GM21619 (cell line): ENCODE measurements around the gene SDK1.
A peak's percentile ranks its signal among the peaks of the same experiment; 100 is the strongest.
"Not testable (repeated sequence)": the region's sequence is repeated elsewhere in the genome, so short reads cannot be mapped to it uniquely, and the experiment has no call there.

Source experiments
- ATAC-seq: cut with Tn5 transposase; IDR thresholded peaks from one replicate; pipeline ENCODE4 v1.9.1; 2021; ENCODE audit not compliant: unreplicated experiment

Gene SDK1

GRCh38 chr7:3942816-3943745 is 642.0 kb downstream of the SDK1 start:
- ATAC-seq = no peak

GRCh38 chr7:3943779-3944520 is 642.9 kb downstream of the SDK1 start:
- ATAC-seq = no peak

- ATAC-seq = no peak
Observed at GRCh38 chr7:3949242-3949640, 648.2 kb downstream of the SDK1 start.

GRCh38 chr7:3950249-3950648 is 649.2 kb downstream of the SDK1 start:
- peak; percentile 80 for ATAC-seq

GRCh38 chr7:3951316-3952055 is 650.4 kb downstream of the SDK1 start:
- no peak for ATAC-seq

GRCh38 chr7:3953133-3953532 is 652.1 kb downstream of the SDK1 start:
- no peak for ATAC-seq

- no peak for ATAC-seq
Observed at GRCh38 chr7:3953946-3954345, 652.9 kb downstream of the SDK1 start.

GRCh38 chr7:3955026-3955425 is 654.0 kb downstream of the SDK1 start:
- no peak for ATAC-seq

- peak; percentile 77 for ATAC-seq
Observed at GRCh38 chr7:3955751-3956696, 655.0 kb downstream of the SDK1 start.

GRCh38 chr7:3956949-3957348 is 655.9 kb downstream of the SDK1 start:
- ATAC-seq = peak; percentile 61

- peak; percentile 37 for ATAC-seq
Observed at GRCh38 chr7:3957472-3958108, 656.5 kb downstream of the SDK1 start.

GRCh38 chr7:3958109-3958483 is 657.0 kb downstream of the SDK1 start:
- no peak for ATAC-seq

GRCh38 chr7:3959364-3959763 is 658.3 kb downstream of the SDK1 start:
- no peak for ATAC-seq

- ATAC-seq = no peak
Observed at GRCh38 chr7:3960050-3960763, 659.2 kb downstream of the SDK1 start.

- ATAC-seq = no peak
Observed at GRCh38 chr7:3960942-3961341, 659.9 kb downstream of the SDK1 start.

GRCh38 chr7:3961857-3962503 is 660.9 kb downstream of the SDK1 start:
- ATAC-seq = no peak

- ATAC-seq = not testable (repeated sequence)
Observed at GRCh38 chr7:3963768-3964167, 662.7 kb downstream of the SDK1 start.

- no peak for ATAC-seq
Observed at GRCh38 chr7:3964980-3965606, 664.0 kb downstream of the SDK1 start.
